Hepatocyte (in vitro differentiated cells): ENCODE data around the gene CSNK1G1.

Experiments used
- CTCF ChIP-seq: fragments of 200-600 bp; sonication (generic); IDR thresholded peaks from 2 replicates; pipeline ENCODE4 v1.5.1; 2016; ENCODE audit warnings: antibody characterized with exemption, mild to moderate bottlenecking; ENCODE audit not compliant: poor library complexity
- EZH2 ChIP-seq: fragments of 200-600 bp; sonication (generic); IDR thresholded peaks from 2 replicates; pipeline ENCODE4 v1.6.1; 2016; ENCODE audit warnings: antibody characterized with exemption, mild to moderate bottlenecking, borderline replicate concordance
- EZH2phosphoT487 ChIP-seq: fragments of 200-600 bp; sonication (generic); IDR thresholded peaks from one replicate; pipeline ENCODE4 v1.6.1; 2018; ENCODE audit warnings: antibody characterized with exemption, mild to moderate bottlenecking, low read depth, moderate library complexity; ENCODE audit not compliant: unreplicated experiment, severe bottlenecking

- TF ChIP-seq CTCF (no peak), EZH2phosphoT487 (no peak), EZH2 (no peak)
These were observed 23.4 kb upstream of the CSNK1G1 start for GRCh38 chr15:64379216-64379960.
